Iris pigment epithelial cell (primary cell): ENCODE data around the gene PKNOX1.
"Not testable (repeated sequence)": the region's sequence is repeated elsewhere in the genome, so short reads cannot be mapped to it uniquely, and the experiment has no call there.

ENCODE experiments used
- DNase-seq: peaks from one replicate; pipeline ENCODE4 v3.0.0-alpha.2; 2011; ENCODE audit warnings: low read depth

Gene PKNOX1

DNA sequence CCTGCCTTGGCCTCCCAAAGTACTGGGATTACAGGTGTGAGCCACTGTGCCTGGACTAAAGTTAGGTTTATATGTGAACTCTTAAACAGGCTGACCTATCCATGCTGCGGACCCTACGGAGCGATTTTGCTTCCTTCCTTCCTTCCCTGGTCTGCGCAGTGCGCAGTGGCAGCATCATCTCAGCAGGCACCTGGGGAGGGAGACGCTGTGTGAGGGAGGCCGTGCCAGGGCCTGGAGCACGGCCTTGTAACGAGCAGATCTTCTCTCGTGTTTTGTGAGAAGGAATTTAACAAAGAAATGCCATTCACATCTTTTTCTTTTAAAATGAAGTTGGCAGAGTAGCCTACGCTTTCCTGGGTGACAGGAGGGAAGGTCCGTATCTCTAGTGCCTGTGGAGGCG lies 45.8 kb downstream of the PKNOX1 start:
- DNase-seq = no peak

DNA sequence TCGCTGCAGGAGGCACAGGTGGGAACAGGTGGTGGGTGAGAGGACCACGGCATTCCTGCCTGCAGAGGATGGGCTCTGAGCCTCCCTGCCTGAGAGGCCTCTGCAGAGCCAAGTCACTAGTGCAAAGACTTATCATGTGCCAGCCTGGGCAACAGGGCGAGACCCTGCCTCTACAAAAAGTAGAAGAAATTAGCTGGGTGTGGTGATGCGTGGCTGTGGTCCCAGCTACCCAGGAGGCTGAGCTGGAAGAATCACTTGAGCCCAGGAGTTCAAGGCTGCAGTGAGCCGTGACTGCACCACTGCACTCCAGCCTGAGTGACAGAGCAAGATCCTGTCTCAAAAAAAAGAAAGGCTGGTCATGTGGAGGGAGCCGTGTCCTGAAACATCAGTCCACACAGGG lies 46.4 kb downstream of the PKNOX1 start:
- DNase-seq = no peak

DNA sequence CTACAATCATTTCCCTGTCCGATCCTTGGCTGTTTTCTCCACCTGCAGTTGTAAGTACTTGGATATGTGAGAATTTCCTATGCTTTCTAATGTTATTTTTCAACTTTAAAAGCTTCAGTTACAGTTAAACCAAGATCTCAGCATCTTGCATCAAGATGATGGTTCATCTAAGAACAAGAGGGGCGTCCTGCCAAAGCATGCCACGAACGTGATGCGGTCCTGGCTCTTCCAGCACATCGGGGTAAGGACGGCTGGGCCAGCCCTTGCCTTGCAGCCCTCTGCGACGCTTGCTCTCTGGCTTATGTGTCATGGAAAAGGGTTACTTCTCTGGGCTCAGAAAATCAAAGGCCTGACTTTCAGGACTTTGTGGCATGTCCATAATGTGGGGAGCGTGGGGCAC lies 46.8 kb downstream of the PKNOX1 start:
- no peak for DNase-seq

DNA sequence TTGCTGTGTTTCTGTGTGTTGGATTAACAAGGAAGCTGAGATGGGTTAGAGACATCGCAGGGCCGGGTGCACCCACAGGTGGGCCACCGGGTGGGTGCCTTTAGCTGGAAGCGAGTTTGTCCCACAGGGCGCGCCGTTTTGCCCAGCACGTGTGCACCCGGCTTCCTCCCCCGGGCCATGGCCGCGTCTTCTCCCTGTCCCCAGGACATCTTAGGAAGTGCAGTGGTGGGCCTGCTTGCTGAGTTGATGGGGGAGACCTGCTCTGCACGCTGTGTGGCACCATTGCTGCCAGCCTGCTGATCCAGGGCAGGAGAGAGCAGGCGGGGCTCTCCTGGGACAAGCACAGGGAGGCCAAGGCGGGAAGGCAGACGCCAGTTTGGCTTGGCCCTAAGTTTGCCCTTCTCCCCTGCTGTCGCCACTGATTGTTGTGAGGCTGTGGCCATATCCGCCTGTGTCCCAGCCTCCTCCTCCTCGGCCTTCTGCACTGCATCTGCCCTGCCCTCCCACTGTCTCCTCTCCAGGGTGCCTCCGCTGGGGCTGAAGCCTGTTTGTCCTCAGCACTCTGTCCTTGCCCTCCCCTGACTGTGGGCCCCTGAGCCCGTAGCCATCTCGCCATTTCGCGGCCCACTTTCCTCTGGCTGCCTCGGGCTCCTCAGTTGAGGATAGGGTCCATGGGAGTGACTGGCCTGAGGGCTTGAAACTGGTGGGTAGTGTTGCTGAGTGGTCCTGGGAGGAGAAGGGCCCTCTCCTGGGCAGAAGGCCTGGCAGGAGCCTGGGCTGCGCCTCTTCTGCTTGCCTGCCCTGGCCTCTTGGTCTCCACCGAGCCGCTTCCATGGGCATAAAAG lies 47.6 kb downstream of the PKNOX1 start:
- DNase-seq = no peak

DNA sequence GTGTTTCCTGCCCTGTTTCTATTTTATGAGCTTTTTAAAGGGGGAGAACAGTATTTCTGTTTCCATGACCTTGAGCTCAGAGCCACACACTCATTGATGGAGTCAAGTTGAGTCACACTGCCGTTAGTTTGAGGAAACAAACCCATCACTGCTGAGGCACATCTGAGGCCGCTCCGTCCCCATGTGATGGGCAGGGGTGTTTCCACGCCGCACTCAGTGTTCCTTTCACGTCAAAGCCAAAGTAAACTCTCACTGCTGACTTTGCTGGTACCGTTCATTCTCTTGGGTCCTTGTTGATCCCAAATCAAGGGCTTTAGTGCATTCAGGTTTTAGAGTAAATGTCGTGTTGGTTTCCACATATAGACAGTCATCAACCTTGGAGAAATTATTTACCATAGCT lies 48.8 kb downstream of the PKNOX1 start:
- peak; percentile 40 for DNase-seq

DNA sequence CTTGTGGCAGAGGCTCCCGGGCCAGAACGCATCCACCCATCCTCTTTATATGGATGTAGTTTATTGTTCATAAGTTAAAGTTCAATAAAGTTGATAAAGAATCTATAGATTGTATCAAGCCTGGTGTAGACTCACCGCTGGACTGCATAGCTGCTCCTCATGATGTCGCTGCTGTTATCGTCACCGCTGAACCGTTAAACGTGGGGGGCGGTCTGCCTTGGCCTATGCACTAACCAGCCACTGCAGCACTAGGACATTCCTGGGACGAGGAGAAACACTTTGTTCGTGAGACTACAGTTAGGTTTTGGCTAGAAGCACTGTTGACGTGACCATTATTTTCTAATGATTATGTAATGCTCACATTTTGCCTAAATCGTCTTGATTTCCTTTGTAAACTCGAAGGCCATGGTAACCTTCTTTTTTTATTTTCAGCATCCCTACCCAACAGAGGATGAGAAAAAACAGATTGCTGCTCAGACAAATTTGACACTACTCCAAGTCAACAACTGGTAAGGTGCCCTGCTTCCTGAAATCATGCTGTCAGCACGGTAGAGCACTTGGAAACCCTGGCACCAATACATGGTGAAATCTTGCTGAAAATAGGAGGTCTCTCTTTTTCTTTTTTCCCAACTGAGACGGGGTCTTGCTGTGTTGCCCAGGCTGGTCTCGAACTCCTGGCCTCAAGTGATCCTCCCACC lies 50.2 kb downstream of the PKNOX1 start:
- no peak for DNase-seq

DNA sequence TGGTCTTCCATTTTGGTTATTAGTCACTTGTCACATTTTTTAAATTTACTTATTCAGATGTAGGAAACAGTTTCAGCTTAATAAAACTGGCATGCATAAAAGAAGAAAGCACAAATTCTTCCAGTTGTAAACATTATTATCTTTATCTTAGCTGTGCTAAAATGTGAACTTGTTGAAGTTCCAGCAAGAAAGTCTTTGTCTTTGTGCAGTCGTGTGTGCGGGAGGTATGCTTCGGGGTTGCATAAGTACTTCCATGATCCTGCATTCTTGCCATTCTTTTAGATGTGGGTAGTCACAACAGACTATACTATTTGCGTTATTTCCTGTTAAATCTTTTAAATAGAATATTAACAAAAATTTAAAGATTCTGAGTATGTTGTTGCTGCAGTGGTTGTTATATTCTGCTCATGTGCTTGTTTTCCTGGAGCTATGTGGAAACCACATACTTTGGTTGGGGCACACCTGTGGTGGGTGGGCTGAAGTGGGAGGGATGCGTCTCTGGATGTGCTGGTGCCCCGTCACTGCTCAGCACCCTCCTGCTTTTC lies 51.3 kb downstream of the PKNOX1 start:
- peak; percentile 93 for DNase-seq

DNA sequence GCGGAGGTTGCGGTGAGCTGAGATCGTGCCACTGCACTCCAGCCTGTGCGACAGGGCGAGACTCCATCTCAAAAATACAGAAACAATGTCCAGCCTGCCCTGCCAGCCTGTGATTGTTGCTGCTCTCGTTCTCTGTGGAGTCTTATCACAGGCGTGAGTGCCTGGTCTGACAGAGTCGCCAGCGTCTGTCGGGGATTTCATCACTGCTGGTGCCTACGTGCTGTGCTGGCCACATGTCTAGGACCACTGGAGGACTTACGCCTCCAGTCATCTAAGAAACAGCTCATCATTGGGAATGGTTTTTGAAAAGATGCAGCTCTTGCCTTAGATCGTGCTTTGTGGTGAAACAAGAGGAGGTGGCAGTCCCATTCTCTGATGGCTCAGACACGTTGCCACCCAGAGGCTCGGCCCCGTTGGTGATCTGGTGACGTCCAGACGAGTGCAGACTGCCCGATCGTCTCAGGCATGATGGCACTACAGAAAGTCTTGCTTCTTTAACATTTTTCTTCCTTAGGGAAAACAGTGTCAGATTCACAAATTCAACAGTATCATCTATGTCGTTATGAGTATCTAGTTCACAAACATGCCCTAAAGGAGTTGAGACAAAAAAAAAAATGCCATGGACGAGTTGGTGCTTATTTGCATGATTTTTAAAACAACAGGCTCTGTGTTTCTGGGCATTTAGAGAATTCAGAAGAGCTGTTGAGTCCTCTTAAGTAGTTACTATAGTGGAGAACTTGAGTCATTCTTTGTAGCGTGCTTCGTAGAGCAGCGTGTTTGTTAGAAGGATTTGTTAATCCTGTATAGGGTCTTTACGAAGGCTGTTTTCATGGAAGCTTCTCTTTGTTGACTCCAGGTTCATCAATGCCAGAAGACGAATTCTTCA lies 53.7 kb downstream of the PKNOX1 start:
- no peak for DNase-seq

DNA sequence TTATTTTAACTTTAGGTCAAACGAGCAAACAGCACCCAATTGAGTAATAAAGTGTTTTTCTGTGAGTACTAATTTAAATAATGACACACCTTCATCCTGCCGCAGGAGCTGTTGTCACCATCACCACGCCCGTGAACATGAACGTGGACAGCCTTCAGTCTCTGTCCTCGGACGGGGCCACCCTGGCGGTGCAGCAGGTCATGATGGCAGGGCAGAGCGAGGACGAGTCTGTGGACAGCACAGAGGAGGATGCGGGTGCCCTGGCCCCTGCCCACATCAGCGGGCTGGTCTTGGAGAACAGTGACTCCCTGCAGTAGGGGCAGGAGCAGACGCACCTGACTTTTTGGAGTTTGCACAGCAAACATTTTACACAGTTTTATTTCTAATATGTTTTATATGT lies 55.4 kb downstream of the PKNOX1 start:
- DNase-seq = no peak

DNA sequence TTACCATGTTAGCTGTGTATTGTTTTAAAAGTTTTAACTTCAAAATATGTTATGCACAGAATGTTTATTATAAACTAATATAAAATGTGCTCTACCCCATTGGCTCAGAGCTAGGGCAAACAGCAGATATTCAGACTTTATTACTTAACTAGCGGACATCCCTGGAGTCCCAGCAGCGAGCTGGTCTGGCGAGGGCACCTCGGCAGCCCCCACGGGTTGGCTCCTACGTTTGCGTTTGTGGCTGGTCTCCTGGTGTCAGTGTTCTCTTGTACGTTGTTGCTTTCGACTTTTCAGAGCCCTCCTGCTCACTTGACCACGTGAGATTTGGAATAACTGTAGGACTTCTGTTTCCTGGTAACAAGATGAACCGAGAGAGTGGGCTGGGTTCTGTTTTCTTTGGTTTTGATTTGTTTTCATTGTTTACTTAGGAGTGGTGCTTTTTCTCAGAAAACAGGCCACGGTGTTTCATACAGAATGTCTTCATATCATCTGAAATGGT lies 56.8 kb downstream of the PKNOX1 start:
- DNase-seq = no peak

DNA sequence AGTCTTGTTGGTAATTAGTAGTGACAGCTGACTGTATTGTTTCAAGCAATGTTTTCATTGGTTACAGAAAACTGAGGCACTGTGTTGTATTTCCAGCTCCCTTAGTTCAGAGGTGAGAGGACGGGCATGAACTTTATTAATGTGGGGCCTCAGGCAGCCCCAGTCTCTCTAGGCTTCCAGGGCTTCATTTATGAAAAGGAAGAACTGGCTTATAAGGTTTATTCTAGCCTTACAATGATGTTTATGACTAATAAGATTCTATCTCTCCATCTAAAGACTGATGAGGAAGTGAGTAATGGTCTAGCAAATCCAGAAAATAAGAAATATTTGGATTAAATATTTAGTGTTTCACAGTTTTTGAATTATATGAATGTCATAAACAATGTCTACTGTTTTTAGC lies 59.7 kb downstream of the PKNOX1 start:
- DNase-seq = peak; percentile 41

DNA sequence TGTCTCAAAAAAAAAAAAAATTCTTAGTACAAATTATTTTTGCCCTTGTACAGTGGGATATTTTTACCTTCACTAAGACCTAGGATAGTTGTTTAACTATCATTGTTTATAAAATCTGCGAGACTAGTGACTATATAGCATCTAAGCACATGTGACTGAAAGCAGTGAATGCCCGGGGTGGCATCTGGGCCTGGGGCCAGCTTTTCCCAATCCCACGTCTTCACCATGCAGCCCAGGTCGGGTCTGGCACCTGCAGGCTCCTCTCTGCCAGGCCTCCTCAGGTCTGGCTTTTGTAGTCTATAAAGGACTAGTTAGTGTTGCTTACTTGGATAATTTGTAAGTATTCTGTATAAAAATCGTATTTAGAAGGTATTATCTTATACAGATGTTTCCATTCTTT lies 60.5 kb downstream of the PKNOX1 start:
- DNase-seq = no peak

DNA sequence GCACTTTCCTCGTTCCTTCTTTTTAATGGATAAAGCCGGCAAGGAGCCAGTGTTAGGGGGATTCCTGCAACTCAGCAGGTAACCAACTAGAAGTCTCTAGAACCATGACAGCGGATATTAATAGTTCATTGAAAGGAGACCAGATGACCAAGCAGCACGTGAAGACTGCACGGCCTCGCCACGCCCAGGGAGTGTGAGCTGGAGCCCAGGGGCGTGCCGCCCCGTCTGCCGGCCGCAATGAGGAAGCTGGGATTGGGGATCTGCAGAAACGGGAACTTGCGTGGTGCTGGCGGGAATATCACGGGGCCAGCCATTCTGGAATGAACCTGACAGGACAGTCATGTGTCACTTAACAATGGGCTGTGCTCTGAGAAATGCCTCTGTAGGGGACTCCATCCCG lies 62.5 kb downstream of the PKNOX1 start:
- not testable (repeated sequence) for DNase-seq

DNA sequence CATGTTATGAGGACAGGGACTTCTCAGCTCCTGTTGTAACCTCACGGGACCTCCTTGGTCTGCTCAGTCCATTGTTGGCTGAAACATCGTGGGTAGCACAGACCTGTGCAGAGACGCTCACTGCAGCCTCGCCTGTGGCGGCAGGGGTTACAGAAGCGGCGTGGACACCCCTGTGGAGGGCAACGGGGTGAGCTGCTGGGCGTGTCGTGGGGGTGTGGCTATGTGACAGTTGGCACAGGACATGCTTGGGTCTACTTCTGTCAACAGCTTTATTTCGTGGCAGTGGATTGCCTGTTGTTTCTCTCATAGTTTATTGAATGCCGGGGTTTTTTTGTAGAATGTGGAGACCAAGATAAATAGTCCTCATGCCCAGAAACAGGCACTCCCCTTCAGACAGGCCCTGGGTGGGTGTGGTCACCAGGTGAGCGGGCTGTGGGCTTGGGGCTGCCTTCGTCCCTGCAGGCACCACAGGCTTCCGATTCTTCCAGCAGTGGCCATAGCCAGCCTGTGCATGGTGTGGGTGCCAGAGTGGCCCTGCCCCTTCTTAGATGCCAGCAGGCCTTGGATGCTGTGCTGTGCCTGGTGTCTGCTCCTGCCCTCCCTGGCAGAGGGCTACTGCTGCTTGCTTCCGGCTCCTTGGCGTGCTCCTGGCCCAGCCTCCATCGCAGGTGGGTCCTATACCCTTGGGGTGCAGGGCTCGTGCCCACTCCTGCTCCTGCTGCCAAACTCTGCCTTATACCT lies 63.7 kb downstream of the PKNOX1 start:
- not testable (repeated sequence) for DNase-seq

DNA sequence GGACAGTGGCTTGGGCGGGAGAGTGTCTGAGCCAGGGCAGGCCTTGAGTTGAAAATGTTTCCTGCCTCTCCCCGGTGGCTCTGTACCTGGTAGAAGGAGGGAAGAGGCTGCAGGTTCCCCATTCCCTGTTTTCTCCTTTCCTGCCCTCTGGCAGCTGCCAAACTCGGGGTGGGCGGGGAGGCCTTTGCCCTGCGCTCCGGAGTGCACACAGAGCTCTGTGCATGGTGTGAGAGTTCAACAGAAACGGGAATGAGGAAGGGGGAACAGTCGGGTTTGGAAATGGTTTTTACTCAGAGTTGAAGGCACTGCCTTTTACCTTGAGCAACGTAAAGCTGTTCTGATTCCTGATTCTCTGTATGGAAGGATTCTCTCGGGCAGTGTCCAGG lies 64.3 kb downstream of the PKNOX1 start:
- DNase-seq = not testable (repeated sequence)

DNA sequence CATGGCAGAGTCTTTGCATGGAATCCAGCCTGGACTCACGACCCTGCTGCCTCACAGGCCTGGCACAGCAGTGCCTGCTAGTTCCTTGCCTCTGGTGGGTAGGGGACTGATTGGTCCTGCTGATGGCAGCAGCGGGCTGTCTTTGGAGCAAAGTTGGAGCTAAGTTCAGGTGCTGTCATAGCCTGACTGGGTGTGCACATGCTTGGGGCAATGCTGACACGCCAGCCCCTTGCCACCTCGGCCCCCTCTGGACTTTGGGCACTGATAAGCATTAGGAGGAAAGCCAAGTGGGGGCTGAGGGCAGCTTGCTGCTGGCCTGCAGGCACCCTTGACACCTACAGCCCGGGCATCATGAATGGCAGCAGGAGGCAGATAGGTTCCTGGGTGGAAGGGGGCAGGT lies 67.8 kb downstream of the PKNOX1 start:
- DNase-seq = not testable (repeated sequence)

DNA sequence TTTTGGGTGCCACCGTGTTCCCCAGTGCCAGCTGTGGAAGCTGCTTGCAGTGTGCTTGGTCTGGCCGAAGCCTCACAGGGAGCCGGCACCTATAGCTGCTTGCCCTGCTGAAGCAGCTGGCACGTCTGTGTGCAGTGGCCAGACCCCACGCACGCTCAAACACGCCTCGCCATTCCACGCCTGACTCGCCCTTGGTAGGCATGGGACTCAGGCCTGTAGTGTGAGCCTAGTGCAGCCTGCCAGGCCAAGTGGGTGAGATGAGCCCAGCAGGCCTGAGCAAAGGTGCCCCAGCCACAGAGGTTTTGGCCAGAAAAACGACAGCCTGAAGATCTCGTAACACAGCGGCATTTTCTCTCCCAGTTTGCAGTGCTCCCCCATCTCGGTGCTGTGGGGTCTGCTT lies 68.9 kb downstream of the PKNOX1 start:
- not testable (repeated sequence) for DNase-seq

DNA sequence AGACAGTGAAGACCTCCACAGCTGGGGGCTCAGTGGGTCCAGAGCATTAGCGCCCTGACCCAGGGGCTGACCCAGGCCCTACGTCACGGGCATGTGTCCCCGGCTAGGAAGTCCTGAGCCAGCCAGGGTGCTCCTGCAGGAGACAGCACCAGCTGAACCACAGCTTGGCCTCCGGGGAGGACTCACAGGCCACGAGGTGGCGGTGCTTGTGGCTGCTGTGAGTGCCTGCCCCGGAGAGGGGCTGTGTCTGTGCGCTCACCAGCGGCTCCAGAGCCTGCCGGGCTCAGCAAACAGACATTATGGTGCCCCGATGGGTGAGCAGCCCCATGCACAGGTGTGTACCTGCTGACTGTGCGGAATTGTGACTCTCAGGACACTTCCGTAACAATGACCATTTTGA lies 70.2 kb downstream of the PKNOX1 start:
- DNase-seq = not testable (repeated sequence)

DNA sequence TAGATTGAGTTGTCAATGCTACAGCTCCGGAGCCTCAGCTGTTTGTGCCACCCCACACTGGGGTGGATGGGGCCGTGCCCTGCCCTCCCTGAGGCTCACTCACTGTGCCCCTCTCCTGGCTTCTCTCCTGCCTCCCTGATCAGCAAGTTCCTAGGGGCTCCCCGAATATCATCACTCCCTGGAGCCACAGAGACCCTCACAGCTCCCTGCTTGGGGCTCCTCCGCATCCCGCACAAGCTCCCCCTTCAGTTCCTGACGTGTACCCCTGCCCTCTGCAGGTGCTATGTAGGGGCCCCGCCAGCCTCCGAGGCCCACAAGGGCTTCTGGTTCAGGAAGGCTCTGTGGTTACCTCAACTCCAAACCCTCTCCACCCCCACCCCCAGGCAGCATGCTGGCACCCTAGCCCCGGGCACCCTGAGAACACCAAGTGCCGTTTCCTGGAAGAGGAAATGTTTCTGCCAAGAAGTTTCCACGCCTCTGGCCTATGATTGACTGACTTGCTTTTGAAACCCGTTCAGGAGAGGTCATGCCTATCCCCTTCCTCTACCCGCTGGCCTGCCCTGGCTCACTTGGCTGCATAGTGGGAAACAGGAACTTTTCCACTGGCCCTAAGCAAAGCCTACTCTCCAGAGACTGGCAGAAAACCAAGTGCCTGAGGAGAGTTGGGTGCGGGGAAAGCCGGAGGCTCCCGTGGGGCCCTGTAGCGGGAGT lies 71.0 kb downstream of the PKNOX1 start:
- not testable (repeated sequence) for DNase-seq
